Neural crest cell (in vitro differentiated cells): ENCODE data around the gene MARK3. TPM values are rescaled to one million over a fixed set of nuclear protein-coding genes. Genes with fewer than 3 reads are reported as not detected.

Experiments
- DNase-seq: peaks from one replicate; pipeline ENCODE4 v3.0.0; 2021; ENCODE audit warnings: low read depth, mixed read lengths, low spot score
- H3K27ac Mint-ChIP-seq: one replicate; pipeline ENCODE4 v1.8.0; 2021; ENCODE audit warnings: mild to moderate bottlenecking, mixed read lengths; ENCODE audit not compliant: unreplicated experiment
- H3K27me3 Mint-ChIP-seq: 2 replicates; pipeline ENCODE4 v1.8.0; 2021; ENCODE audit warnings: low read depth, mild to moderate bottlenecking, mixed read lengths
- H3K36me3 Mint-ChIP-seq: 2 replicates; pipeline ENCODE4 v1.8.0; 2021; ENCODE audit warnings: low read depth, mild to moderate bottlenecking, mixed read lengths
- H3K4me1 Mint-ChIP-seq: 2 replicates; pipeline ENCODE4 v1.8.0; 2021; ENCODE audit warnings: mixed read lengths
- H3K4me3 Mint-ChIP-seq: one replicate; pipeline ENCODE4 v1.8.0; 2021; ENCODE audit warnings: mild to moderate bottlenecking, mixed read lengths
- H3K9me3 Mint-ChIP-seq: 2 replicates; pipeline ENCODE4 v1.8.0; 2021; ENCODE audit warnings: mixed read lengths
- total RNA-seq: library from RNA; stranded (reverse); gene quantifications from 2 replicates; pipeline ENCODE4 v1.2.1, GENCODE V29; 2021
- TF ChIP-seq, protein P1 (sequence below): fragments of 200-600 bp; sonication (generic); conservative IDR thresholded peaks from 2 replicates; pipeline ENCODE4 v1.5.0; 2021; ENCODE audit warnings: antibody characterized with exemption, mild to moderate bottlenecking

MARK3 gene
- total RNA-seq, 1 donor from 2014 or later = 98.8 TPM

DNA sequence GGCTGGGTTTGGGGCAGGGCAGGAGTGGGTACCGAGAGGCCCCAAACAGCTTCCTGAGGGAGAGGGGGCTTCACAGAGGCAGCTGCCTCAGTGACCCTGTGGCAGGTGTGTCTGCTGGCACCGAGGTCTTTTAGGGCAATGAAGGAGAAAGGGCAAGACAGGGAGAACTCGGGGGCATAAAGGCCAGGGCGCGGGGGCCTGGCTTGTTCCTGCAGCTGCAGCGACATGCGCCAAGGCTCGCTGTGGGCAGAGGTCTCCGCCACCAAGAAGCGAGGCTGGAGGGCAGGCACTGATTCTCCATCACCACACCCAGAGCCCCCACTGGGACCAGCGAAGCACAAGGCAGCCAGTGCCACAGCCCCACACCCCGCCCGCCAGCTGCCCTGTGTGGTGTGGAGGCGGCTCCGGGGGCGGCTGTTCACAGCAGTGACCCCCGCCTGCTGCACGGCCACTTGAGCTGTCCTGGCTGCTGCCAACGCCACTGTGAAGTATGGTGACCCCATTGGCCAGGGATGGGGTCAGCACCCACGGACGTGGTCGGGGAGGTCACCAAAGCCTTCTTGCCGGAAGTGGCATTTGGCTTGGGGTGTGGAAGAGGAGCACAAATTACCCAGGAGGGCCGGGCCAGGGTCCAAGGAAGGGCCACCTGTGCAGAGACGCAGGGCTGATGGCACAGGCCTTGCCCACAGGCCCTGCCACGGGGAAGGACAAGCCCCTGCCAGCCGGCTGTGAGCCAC, 160.9 kb downstream of the MARK3 start:
- Mint-ChIP-seq H3K27ac (no peak overlapping the region), H3K4me1 (peaks cover 17% of the 10 kb centered on the region), H3K36me3 (no peaks in the 10 kb centered on the region), H3K27me3 (no peaks in the 10 kb centered on the region), H3K4me3 (no peak overlapping the region), H3K9me3 (no peaks in the 10 kb centered on the region)
- TF ChIP-seq, protein P1, sequence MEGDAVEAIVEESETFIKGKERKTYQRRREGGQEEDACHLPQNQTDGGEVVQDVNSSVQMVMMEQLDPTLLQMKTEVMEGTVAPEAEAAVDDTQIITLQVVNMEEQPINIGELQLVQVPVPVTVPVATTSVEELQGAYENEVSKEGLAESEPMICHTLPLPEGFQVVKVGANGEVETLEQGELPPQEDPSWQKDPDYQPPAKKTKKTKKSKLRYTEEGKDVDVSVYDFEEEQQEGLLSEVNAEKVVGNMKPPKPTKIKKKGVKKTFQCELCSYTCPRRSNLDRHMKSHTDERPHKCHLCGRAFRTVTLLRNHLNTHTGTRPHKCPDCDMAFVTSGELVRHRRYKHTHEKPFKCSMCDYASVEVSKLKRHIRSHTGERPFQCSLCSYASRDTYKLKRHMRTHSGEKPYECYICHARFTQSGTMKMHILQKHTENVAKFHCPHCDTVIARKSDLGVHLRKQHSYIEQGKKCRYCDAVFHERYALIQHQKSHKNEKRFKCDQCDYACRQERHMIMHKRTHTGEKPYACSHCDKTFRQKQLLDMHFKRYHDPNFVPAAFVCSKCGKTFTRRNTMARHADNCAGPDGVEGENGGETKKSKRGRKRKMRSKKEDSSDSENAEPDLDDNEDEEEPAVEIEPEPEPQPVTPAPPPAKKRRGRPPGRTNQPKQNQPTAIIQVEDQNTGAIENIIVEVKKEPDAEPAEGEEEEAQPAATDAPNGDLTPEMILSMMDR = no peak
- DNase-seq = no peak

DNA sequence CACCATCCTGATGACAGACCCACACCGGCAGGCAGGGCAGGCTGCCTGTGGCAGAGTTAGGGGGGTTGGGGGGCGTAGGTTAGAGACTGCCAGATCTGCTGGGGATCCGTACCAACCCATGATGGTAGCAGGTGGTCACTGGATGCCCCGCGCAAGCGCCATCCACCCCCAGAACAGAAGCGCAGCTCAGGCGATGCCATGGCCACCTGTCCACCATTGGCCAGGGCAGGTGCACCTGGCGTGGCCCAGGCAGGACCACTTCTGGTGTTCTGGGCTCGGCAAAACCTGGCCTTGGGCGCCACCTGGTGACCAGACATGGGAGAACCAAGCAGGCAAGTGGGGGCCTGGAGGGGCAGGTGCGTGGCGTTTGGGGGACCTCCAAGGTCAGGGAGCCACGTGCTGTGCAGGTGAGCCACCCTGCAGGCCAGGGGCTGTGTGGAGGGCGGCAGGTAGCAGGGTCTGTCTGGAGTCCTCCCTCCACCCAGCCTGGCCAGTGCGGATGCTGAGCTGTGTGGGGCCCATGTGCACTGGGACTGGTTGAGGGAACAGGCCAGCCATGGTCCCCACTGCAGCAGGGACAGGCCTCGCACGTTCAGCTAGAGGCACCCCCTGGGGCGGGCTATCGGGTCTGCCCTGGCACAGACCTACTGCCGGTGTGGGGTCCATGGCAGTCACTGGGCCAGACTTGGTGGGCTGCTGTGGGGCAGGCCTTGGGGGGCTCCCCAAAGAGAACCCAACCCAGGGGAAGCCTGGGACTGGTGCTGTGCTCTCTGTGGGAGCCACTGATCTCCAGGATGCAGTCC, 161.6 kb downstream of the MARK3 start:
- no peaks in the 10 kb centered on the region for H3K9me3 Mint-ChIP-seq
- no peak overlapping the region for H3K4me3 Mint-ChIP-seq
- TF ChIP-seq, protein P1 = peak; percentile 99
- DNase-seq = peak; percentile 78
- no peaks in the 10 kb centered on the region for H3K36me3 Mint-ChIP-seq
- H3K27ac Mint-ChIP-seq = no peak overlapping the region
- H3K4me1 Mint-ChIP-seq = peaks cover 18% of the 10 kb centered on the region
- H3K27me3 Mint-ChIP-seq = no peaks in the 10 kb centered on the region

DNA sequence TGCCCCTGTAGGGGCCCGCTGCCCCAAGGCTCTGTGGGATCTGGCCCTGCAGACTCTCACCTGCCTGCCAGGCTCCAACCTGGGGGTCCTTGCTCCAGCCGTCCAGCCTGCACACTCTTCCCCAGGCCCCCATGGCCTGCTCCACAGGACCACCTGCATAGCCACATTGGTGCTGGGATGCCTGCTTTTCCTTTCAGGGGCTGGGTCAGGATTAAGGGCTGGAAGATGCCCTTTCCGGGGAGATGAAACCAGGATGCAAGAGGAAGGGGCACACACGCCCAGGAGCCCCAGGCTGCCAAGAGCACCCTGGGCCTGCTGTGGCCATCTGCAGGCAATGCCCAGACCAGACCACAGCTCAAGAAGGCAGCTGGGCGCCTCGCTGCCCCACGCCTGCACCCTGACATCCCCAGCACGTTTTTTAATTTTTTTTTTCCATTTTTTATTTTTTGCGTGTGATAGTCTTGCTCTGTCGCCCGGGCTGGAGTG, 162.3 kb downstream of the MARK3 start:
- Mint-ChIP-seq H3K27me3 (no peaks in the 10 kb centered on the region), H3K27ac (no peak overlapping the region), H3K4me1 (peaks cover 16% of the 10 kb centered on the region), H3K36me3 (no peaks in the 10 kb centered on the region), H3K4me3 (no peak overlapping the region), H3K9me3 (no peaks in the 10 kb centered on the region)
- TF ChIP-seq, protein P1 = no peak
- no peak for DNase-seq

- H3K36me3 Mint-ChIP-seq = no peaks in the 10 kb centered on the region
- no peak overlapping the region for H3K4me3 Mint-ChIP-seq
- no peaks in the 10 kb centered on the region for H3K27me3 Mint-ChIP-seq
- no peak overlapping the region for H3K27ac Mint-ChIP-seq
- peaks cover 16% of the 10 kb centered on the region for H3K4me1 Mint-ChIP-seq
- H3K9me3 Mint-ChIP-seq = no peaks in the 10 kb centered on the region
- TF ChIP-seq, protein P1 = no peak
- DNase-seq = no peak
Measured at GRCh38 chr14:103547941-103548462, 162.8 kb downstream of the MARK3 start.

DNA sequence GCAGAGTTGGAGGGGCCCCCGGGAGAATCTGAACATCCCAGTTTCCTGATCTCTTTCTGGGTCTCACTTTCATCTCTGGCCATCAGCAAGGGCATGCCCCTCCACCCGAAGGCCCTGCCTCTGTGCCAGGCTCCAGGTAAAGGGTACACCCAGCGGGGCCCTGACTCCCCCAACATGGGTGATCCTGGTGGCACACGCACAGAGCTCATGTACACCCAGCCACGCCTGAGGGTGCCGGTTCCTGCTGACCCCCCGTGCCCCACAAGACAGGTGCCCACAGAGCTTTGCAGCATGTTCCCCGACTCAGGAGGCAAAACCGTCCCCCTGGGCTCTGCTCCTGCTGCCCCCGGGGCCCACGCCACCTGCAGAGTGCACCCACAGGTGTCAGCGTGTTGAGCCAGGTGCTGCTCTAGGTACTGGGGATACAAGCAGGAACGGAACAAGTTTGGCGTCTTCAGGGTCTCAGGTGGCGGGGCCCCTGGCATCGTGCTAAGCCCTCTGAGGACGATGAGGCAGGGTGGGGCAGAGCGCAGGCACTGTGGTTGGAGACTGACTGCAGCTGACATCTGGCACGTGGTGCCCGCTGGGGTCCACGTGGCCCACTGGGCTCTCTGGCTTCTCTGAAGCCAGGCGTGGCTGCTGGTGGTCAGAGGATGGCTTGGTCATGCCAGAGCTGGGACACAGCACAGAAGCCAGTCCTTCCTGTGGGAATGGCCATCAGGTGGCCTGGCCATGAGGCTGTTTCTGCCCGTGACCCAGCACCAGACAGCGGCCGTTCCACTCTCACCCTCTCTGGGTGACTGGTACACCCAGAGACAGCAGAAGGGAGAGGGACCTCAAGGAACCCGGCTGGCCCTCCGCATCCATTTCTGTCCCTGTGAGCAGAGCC, 163.5 kb downstream of the MARK3 start:
- Mint-ChIP-seq H3K27me3 (no peaks in the 10 kb centered on the region), H3K27ac (no peak overlapping the region), H3K36me3 (no peaks in the 10 kb centered on the region), H3K4me1 (peaks cover 16% of the 10 kb centered on the region), H3K9me3 (no peaks in the 10 kb centered on the region), H3K4me3 (no peak overlapping the region)
- DNase-seq = no peak
- TF ChIP-seq, protein P1 = no peak
